UCSD-AML1 (cell line): Measurements from ENCODE around the gene SPOCK1.

ENCODE experiments used
- DNase-seq: peaks from one replicate; lab custom pipeline; 2025; ENCODE audit not compliant: unreplicated experiment; lab: John Stamatoyannopoulos, UW

Gene SPOCK1

GRCh38 chr5:137231540-137231939, 267.6 kb downstream of the SPOCK1 start:
- no peak for DNase-seq

- no peak for DNase-seq
Measured at GRCh38 chr5:137228816-137229215, 270.3 kb downstream of the SPOCK1 start.

GRCh38 chr5:137226081-137226480, 273.0 kb downstream of the SPOCK1 start:
- DNase-seq, result no peak

- DNase-seq, result no peak
Measured at GRCh38 chr5:137223324-137224295, 275.5 kb downstream of the SPOCK1 start.

GRCh38 chr5:137221943-137222342, 277.2 kb downstream of the SPOCK1 start:
- no peak for DNase-seq

- DNase-seq, result no peak
Measured at GRCh38 chr5:137220523-137220927, 278.6 kb downstream of the SPOCK1 start.

GRCh38 chr5:137218896-137219295, 280.2 kb downstream of the SPOCK1 start:
- DNase-seq, result no peak

GRCh38 chr5:137218471-137218870, 280.7 kb downstream of the SPOCK1 start:
- no peak for DNase-seq

- no peak for DNase-seq
Measured at GRCh38 chr5:137217599-137218200, 281.4 kb downstream of the SPOCK1 start.

- no peak for DNase-seq
Measured at GRCh38 chr5:137216976-137217598, 282.0 kb downstream of the SPOCK1 start.

- DNase-seq, result no peak
Measured at GRCh38 chr5:137215780-137216179, 283.3 kb downstream of the SPOCK1 start.

- DNase-seq, result no peak
Measured at GRCh38 chr5:137215261-137215660, 283.9 kb downstream of the SPOCK1 start.

- DNase-seq, result no peak
Measured at GRCh38 chr5:137214446-137215189, 284.5 kb downstream of the SPOCK1 start.

- no peak for DNase-seq
Measured at GRCh38 chr5:137212471-137212870, 286.7 kb downstream of the SPOCK1 start.

GRCh38 chr5:137209232-137209809, 289.8 kb downstream of the SPOCK1 start:
- no peak for DNase-seq

- no peak for DNase-seq
Measured at GRCh38 chr5:137207023-137207760, 291.9 kb downstream of the SPOCK1 start.

- DNase-seq, result no peak
Measured at GRCh38 chr5:137206030-137206715, 293.0 kb downstream of the SPOCK1 start.

GRCh38 chr5:137205231-137206027, 293.7 kb downstream of the SPOCK1 start:
- no peak for DNase-seq
